ENCODE data around the gene C1QL1. TPM values are rescaled to one million over a fixed set of nuclear protein-coding genes. Genes with fewer than 3 reads are reported as not detected.

The C1QL1 gene
- total RNA-seq, 1 experiment from 2014 or later: 3.5 TPM

- Histone ChIP-seq H4K20me1 (ENCODE audit: insufficient read depth) (no peaks in the 10 kb centered on the region), H3K9me2 (ENCODE audit: insufficient read depth) (no peaks in the 10 kb centered on the region), H3K4me2 (ENCODE audit: low read length) (no peak overlapping the region), H3K27me3 (ENCODE audit: insufficient read depth, low read length) (no peaks in the 10 kb centered on the region), H3K4me1 (ENCODE audit: control insufficient read depth in 1 of 2, insufficient read depth in 2 of 2, low read length in 2 of 2) (no peaks in the 10 kb centered on the region), H2AFZ (ENCODE audit: low read depth, low read length, poor library complexity, severe bottlenecking) (no peak overlapping the region), H3K9ac (ENCODE audit: low read length) (no peak overlapping the region), H3K27ac (ENCODE audit: low read depth, low read length) (no peak overlapping the region), H3K4me3 (replicated peaks in 1 of 2; ENCODE audit: low read depth in 1 of 2, low read length in 2 of 2) (no peak overlapping the region), H3K79me2 (ENCODE audit: insufficient read depth, low read length) (no peaks in the 10 kb centered on the region), H3K9me3 (ENCODE audit: control insufficient read depth in 1 of 2, insufficient read depth in 1 of 2, low read depth in 1 of 2, low read length in 2 of 2) (peaks cover 0 to 4% of the 10 kb centered on the region in 2 experiments; a peak in 1 of 4 replicates), H3K36me3 (ENCODE audit: control insufficient read depth in 1 of 2, insufficient read depth in 2 of 2, low read length in 2 of 2) (no peaks in the 10 kb centered on the region)
- no TSS peak for BruUV-seq (replicated peaks)
- POLR2A ChIA-PET: no interaction called here
- intact Hi-C loops (cut with micrococcal nuclease): no loop called here
- CTCF ChIA-PET: no interaction called here
- TF ChIP-seq JUND (IDR thresholded peaks at IDR 0.05) (no peak), EGR1 (IDR thresholded peaks at IDR 0.05; ENCODE audit: low read depth) (no peak)
- RAD21 ChIA-PET (ENCODE audit: low non-redundant PET in 1 of 2, low total read pairs in 2 of 2, uncharacterized antibody in 2 of 2, unreplicated experiment in 2 of 2): no interaction called here
- DNase-seq (ENCODE audit: low read depth, low spot score): no peak
- ATAC-seq: no peak
Observed at GRCh38 chr17:45004388-45004787, 36.3 kb upstream of the C1QL1 start.

- DNase-seq (ENCODE audit: low read depth, low spot score): no peak
- no peaks in the 10 kb centered on the region for H3K9me2 ChIP-seq (ENCODE audit: insufficient read depth)
- no TSS peak for BruUV-seq (replicated peaks)
- no peaks in the 10 kb centered on the region for H3K36me3 ChIP-seq (ENCODE audit: control insufficient read depth in 1 of 2, insufficient read depth in 2 of 2, low read length in 2 of 2)
- H3K9me3 ChIP-seq (ENCODE audit: control insufficient read depth in 1 of 2, insufficient read depth in 1 of 2, low read depth in 1 of 2, low read length in 2 of 2): peaks cover 0 to 7% of the 10 kb centered on the region in 2 experiments; a peak in 1 of 4 replicates
- H3K9ac ChIP-seq (ENCODE audit: low read length): no peak overlapping the region
- no peak overlapping the region for H2AFZ ChIP-seq (ENCODE audit: low read depth, low read length, poor library complexity, severe bottlenecking)
- ChIA-PET CTCF (no interaction called here), RAD21 (ENCODE audit: low non-redundant PET in 1 of 2, low total read pairs in 2 of 2, uncharacterized antibody in 2 of 2, unreplicated experiment in 2 of 2) (no interaction called here), POLR2A (no interaction called here)
- TF ChIP-seq FOSL1 (IDR thresholded peaks at IDR 0.05; ENCODE audit: low read depth) (no peak), CBX3 (IDR thresholded peaks at IDR 0.05; ENCODE audit: low read depth) (no peak), MAX (IDR thresholded peaks at IDR 0.05) (no peak), EGR1 (IDR thresholded peaks at IDR 0.05; ENCODE audit: low read depth) (no peak), POLR2A (IDR thresholded peaks at IDR 0.05; ENCODE audit: borderline replicate concordance, extremely low read depth, insufficient read depth, insufficient read length) (no peak), ZFX (IDR thresholded peaks at IDR 0.05) (no peak), TCF7L2 (IDR thresholded peaks at IDR 0.05; ENCODE audit: borderline replicate concordance, extremely low read depth, insufficient read depth, insufficient read length) (no peak), REST (IDR thresholded peaks at IDR 0.05; ENCODE audit: low read depth) (no peak), CEBPB (IDR thresholded peaks at IDR 0.05; ENCODE audit: low read depth) (no peak), ZBTB33 (IDR thresholded peaks at IDR 0.05; ENCODE audit: extremely low read depth, insufficient replicate concordance, low read length) (no peak), SIN3A (IDR thresholded peaks at IDR 0.05; ENCODE audit: low read depth) (no peak), SRF (IDR thresholded peaks at IDR 0.05; ENCODE audit: low read depth) (no peak), ATF3 (IDR thresholded peaks at IDR 0.05) (no peak)
- H3K27ac ChIP-seq (ENCODE audit: low read depth, low read length): no peak overlapping the region
- H4K20me1 ChIP-seq (ENCODE audit: insufficient read depth): no peaks in the 10 kb centered on the region
- H3K4me2 ChIP-seq (ENCODE audit: low read length): no peak overlapping the region
- no peaks in the 10 kb centered on the region for H3K4me1 ChIP-seq (ENCODE audit: control insufficient read depth in 1 of 2, insufficient read depth in 2 of 2, low read length in 2 of 2)
- no peaks in the 10 kb centered on the region for H3K79me2 ChIP-seq (ENCODE audit: insufficient read depth, low read length)
- intact Hi-C loops (cut with micrococcal nuclease): no loop called here
- H3K4me3 ChIP-seq (replicated peaks in 1 of 2; ENCODE audit: low read depth in 1 of 2, low read length in 2 of 2): no peak overlapping the region
- no peaks in the 10 kb centered on the region for H3K27me3 ChIP-seq (ENCODE audit: insufficient read depth, low read length)
- no peak for ATAC-seq
Observed at GRCh38 chr17:45003877-45004276, 35.8 kb upstream of the C1QL1 start.
